Measurements from ENCODE around the gene SMC6.

The SMC6 gene

DNA sequence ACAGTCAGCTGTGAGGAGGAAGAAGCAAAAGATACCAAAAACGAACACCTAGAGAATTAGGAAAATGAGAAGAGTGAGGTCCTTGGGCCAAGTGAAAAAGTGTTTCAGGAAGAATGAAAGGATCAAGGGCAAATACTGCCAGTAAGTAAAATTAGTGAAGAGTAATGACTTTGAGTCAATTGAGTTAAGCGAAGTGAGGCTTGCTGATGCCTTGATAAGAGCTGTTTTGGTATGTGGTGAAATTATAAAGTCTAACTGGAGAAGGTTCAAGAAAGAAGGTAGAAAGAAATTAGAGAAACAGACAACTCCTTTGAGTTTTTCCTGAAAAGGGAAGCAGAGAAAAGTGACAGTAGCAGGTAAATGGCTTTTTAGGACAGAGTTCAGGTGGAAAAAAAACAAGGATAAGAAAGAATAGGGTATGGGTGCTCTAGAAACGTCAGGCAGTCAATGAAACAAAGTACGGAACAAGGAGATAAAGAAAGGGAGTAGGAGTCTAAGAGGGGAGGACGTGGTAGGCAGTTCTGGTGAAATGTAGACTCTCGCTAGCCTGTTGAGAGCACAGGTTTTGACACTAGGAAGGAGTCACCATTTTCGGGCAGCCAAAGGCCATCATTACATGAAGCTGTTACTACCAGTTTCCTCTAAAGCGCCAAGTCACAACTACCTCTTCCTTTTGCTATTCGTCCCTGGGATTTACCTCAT lies 42.9 kb downstream of the SMC6 start:
- no peak overlapping the region for H3K9ac ChIP-seq (ENCODE audit: low read length)

DNA sequence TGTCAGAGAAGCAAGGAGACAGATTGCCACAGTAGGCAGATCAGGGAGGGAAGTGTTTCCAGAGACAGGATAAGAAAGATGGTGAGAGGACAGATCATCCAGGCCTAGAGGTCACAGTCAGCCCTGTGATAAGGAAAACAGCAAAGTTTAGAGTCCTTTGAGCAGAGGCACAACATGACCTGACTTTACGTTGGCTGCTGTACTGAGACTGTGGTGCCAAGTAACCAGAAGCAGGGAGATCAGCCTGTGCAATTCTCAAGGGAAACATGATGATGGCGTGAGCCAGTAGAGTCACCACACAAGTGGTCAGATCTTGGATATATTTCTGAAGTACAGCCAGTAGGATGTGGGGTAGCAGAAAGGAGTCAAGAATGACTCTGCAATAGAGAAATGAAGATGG lies 43.7 kb downstream of the SMC6 start:
- no peak overlapping the region for H3K27ac ChIP-seq (ENCODE audit: low read depth, low read length)
- no peak overlapping the region for H3K4me3 ChIP-seq (ENCODE audit: low read depth, low read length)
- H3K4me1 ChIP-seq (ENCODE audit: control insufficient read depth, insufficient read depth, low read length) = no peaks in the 10 kb centered on the region
- H3K36me3 ChIP-seq (ENCODE audit: control insufficient read depth, insufficient read depth, low read length) = peaks cover 95% of the 10 kb centered on the region
- H3K9ac ChIP-seq (ENCODE audit: low read length) = no peak overlapping the region
- H3K9me3 ChIP-seq (ENCODE audit: control insufficient read depth, insufficient read depth, low read depth, low read length) = no peaks in the 10 kb centered on the region
- no peaks in the 10 kb centered on the region for H3K27me3 ChIP-seq (ENCODE audit: control insufficient read depth, insufficient read depth, low read length)

More for the DNA sequence above, 42.9 kb downstream of the SMC6 start:
- Histone ChIP-seq H3K36me3 (ENCODE audit: control insufficient read depth, insufficient read depth, low read length) (peaks cover 96% of the 10 kb centered on the region), H3K9me3 (ENCODE audit: control insufficient read depth, insufficient read depth, low read depth, low read length) (no peaks in the 10 kb centered on the region), H3K27ac (ENCODE audit: low read depth, low read length) (no peak overlapping the region), H3K27me3 (ENCODE audit: control insufficient read depth, insufficient read depth, low read length) (no peaks in the 10 kb centered on the region), H3K4me3 (ENCODE audit: low read depth, low read length) (no peak overlapping the region), H3K4me1 (ENCODE audit: control insufficient read depth, insufficient read depth, low read length) (no peaks in the 10 kb centered on the region)

DNA sequence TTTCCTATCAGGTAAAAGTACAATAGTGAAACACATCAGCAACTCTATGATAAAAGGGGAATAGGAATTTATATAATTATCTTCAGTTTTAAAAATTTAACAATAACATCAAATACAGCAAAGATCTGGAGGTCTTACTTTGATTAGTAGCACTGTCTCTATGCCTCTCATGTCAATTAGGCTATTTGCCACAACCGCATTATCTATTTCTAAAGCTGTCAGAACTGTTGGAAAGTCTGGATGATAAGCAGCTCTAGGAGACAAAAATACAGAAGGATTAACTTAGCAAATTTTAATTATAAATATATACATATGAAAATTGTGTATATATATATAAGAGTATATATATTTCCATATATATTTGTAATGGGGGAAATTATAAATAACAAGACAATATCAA lies 45.1 kb downstream of the SMC6 start:
- no peak overlapping the region for H3K27ac ChIP-seq (ENCODE audit: low read depth, low read length)
- peaks cover 91% of the 10 kb centered on the region for H3K36me3 ChIP-seq (ENCODE audit: control insufficient read depth, insufficient read depth, low read length)
- H3K4me3 ChIP-seq (ENCODE audit: low read depth, low read length) = no peak overlapping the region
- no peak overlapping the region for H3K9ac ChIP-seq (ENCODE audit: low read length)
- no peaks in the 10 kb centered on the region for H3K4me1 ChIP-seq (ENCODE audit: control insufficient read depth, insufficient read depth, low read length)
- H3K9me3 ChIP-seq (ENCODE audit: control insufficient read depth, insufficient read depth, low read depth, low read length) = no peaks in the 10 kb centered on the region
- no peaks in the 10 kb centered on the region for H3K27me3 ChIP-seq (ENCODE audit: control insufficient read depth, insufficient read depth, low read length)

DNA sequence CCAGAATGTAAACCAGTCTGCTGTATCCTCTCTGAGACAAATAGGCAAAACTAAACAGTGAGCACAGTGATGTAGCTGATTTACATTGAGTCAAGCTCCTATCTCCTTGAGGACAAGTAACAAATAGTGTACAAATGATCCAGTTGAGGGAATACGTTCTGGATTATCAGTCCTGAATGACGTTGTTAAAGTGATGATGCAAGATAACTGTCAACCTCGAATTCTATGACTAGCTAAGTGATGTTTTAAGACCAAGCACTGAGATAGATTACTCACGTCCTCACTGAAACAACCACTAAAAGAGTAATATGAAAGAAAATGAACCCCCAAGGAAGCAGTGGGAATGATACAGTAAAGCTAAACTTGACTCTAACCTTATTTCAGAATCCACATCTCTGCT lies 46.8 kb downstream of the SMC6 start:
- Histone ChIP-seq H3K4me3 (ENCODE audit: low read depth, low read length) (no peak overlapping the region), H3K9ac (ENCODE audit: low read length) (no peak overlapping the region), H3K27ac (ENCODE audit: low read depth, low read length) (no peak overlapping the region), H3K36me3 (ENCODE audit: control insufficient read depth, insufficient read depth, low read length) (peaks cover 91% of the 10 kb centered on the region), H3K9me3 (ENCODE audit: control insufficient read depth, insufficient read depth, low read depth, low read length) (no peaks in the 10 kb centered on the region), H3K4me1 (ENCODE audit: control insufficient read depth, insufficient read depth, low read length) (no peaks in the 10 kb centered on the region), H3K27me3 (ENCODE audit: control insufficient read depth, insufficient read depth, low read length) (no peaks in the 10 kb centered on the region)

DNA sequence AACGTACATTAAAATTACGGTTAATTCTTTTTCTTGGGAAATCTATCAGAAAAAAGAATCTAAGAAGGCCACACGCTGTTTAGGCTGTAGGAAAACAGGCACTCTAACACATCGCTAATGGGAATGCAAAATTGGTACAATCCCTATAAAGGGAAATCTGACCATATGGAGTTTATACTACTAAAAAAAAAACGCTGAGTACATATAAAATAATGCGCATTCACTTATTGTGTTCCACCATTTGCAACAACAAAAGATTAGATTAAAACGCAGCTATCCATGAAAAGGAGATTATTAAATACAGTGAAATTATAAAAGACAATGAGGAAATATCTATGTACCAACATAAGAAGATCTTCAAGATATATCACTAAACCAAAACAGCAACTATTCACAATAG lies 62.8 kb downstream of the SMC6 start:
- Histone ChIP-seq H3K4me3 (ENCODE audit: low read depth, low read length) (no peak overlapping the region), H3K4me1 (ENCODE audit: control insufficient read depth, insufficient read depth, low read length) (no peaks in the 10 kb centered on the region), H3K36me3 (ENCODE audit: control insufficient read depth, insufficient read depth, low read length) (peaks cover 77% of the 10 kb centered on the region), H3K9me3 (ENCODE audit: control insufficient read depth, insufficient read depth, low read depth, low read length) (no peaks in the 10 kb centered on the region), H3K27me3 (ENCODE audit: control insufficient read depth, insufficient read depth, low read length) (no peaks in the 10 kb centered on the region), H3K27ac (ENCODE audit: low read depth, low read length) (no peak overlapping the region), H3K9ac (ENCODE audit: low read length) (no peak overlapping the region)

DNA sequence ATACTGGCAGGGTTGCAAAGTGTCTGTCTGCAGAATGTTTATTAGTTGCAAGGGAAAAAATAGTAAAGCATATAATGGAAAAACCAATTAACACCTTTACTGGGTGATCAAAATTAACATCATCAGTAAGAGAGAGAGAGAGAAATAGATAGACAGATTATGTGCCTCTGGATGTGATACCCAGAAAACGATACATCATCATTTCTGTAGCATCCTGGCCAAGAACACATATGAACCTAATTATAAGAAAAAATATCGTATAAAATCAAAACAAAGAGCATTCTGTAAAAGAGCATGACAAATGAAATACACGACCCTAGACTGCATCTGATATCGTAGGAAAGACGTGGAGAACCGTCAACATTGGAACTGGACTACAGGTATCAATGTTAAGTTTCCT lies 64.6 kb downstream of the SMC6 start:
- H3K4me1 ChIP-seq (ENCODE audit: control insufficient read depth, insufficient read depth, low read length) = no peaks in the 10 kb centered on the region
- H3K27me3 ChIP-seq (ENCODE audit: control insufficient read depth, insufficient read depth, low read length) = no peaks in the 10 kb centered on the region
- peaks cover 68% of the 10 kb centered on the region for H3K36me3 ChIP-seq (ENCODE audit: control insufficient read depth, insufficient read depth, low read length)
- no peak overlapping the region for H3K9ac ChIP-seq (ENCODE audit: low read length)
- no peak overlapping the region for H3K4me3 ChIP-seq (ENCODE audit: low read depth, low read length)
- no peaks in the 10 kb centered on the region for H3K9me3 ChIP-seq (ENCODE audit: control insufficient read depth, insufficient read depth, low read depth, low read length)
- no peak overlapping the region for H3K27ac ChIP-seq (ENCODE audit: low read depth, low read length)

DNA sequence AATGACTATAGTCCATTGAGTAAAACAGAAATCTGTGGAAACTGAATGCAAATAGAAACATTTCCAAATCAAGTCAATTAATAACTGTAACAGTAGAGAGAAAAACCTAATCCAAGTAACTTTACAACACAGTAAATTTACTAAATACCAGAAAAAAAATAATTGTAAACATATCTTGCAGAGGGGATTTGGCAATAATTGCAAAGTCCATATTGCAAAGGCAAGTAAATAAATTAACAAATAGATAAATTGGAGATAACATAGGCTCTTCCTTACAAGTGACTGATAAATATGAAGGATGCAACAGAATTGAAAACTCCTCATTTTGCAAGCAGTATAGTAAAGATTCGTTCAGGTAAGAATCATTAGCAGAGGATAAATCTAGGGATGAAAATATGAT lies 65.0 kb downstream of the SMC6 start:
- Histone ChIP-seq H3K4me1 (ENCODE audit: control insufficient read depth, insufficient read depth, low read length) (no peaks in the 10 kb centered on the region), H3K9ac (ENCODE audit: low read length) (no peak overlapping the region), H3K9me3 (ENCODE audit: control insufficient read depth, insufficient read depth, low read depth, low read length) (no peaks in the 10 kb centered on the region), H3K36me3 (ENCODE audit: control insufficient read depth, insufficient read depth, low read length) (peaks cover 68% of the 10 kb centered on the region), H3K27me3 (ENCODE audit: control insufficient read depth, insufficient read depth, low read length) (no peaks in the 10 kb centered on the region), H3K4me3 (ENCODE audit: low read depth, low read length) (no peak overlapping the region), H3K27ac (ENCODE audit: low read depth, low read length) (no peak overlapping the region)

DNA sequence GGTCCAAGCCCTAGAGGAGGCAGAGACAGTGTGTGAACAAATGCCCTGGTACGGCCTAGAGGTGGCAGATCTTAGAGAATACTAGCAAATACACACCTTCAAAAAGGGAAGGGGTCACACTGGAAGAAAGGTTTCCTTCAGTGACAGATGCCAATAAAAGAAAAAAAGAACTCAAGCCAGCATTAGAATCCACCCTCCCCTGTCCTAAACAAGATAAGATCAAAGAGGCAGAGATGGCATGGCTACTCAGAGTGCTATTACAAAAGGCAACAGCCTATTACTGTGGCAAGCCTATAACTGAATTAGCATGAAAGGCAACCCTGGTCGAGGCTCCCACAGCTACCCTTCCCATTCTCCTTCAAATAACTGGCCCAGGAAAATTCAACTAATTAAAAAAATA lies 69.6 kb downstream of the SMC6 start:
- Histone ChIP-seq H3K9ac (ENCODE audit: low read length) (no peak overlapping the region), H3K36me3 (ENCODE audit: control insufficient read depth, insufficient read depth, low read length) (peaks cover 80% of the 10 kb centered on the region), H3K27me3 (ENCODE audit: control insufficient read depth, insufficient read depth, low read length) (no peaks in the 10 kb centered on the region), H3K4me3 (ENCODE audit: low read depth, low read length) (no peak overlapping the region), H3K27ac (ENCODE audit: low read depth, low read length) (no peak overlapping the region), H3K4me1 (ENCODE audit: control insufficient read depth, insufficient read depth, low read length) (no peaks in the 10 kb centered on the region), H3K9me3 (ENCODE audit: control insufficient read depth, insufficient read depth, low read depth, low read length) (no peaks in the 10 kb centered on the region)

DNA sequence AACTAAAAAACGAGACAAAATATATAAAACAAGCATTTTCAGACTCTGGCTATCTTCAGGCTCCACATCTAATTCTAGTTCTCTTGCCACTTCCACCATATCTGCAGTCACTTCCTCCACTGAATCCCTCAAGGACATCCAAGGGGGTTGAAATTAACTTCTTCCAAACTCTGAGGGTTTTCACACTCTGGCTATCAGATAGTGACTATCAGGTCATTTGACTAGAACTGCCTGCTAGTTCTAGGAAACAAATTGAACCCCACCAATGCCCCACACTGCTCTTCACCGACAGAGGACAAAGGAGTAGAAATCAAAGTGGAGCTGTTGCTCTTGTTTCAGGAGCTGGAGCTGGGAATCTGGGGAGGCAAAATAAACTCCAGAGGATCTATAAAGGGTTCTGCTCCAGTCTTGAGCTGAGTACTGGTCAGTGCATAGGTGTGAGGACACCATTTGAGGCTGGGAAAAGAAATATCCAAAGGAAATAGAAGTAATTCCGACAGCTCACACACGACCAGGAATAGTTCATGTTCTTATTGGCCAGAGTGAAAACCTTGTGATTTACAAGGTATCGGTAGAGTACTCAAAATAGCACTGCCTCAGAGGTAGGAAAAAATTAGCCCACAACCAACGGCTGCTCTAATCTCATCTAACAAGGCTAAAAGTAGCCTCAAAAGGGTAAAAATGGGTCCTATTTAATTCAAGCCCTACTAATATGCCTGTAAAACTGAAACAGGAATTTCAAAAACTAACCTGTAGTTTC lies 71.3 kb downstream of the SMC6 start:
- H3K27me3 ChIP-seq (ENCODE audit: control insufficient read depth, insufficient read depth, low read length) = no peaks in the 10 kb centered on the region
- H3K27ac ChIP-seq (ENCODE audit: low read depth, low read length) = no peak overlapping the region
- no peaks in the 10 kb centered on the region for H3K9me3 ChIP-seq (ENCODE audit: control insufficient read depth, insufficient read depth, low read depth, low read length)
- H3K4me3 ChIP-seq (ENCODE audit: low read depth, low read length) = no peak overlapping the region
- no peak overlapping the region for H3K9ac ChIP-seq (ENCODE audit: low read length)
- no peaks in the 10 kb centered on the region for H3K4me1 ChIP-seq (ENCODE audit: control insufficient read depth, insufficient read depth, low read length)
- peaks cover 77% of the 10 kb centered on the region for H3K36me3 ChIP-seq (ENCODE audit: control insufficient read depth, insufficient read depth, low read length)

DNA sequence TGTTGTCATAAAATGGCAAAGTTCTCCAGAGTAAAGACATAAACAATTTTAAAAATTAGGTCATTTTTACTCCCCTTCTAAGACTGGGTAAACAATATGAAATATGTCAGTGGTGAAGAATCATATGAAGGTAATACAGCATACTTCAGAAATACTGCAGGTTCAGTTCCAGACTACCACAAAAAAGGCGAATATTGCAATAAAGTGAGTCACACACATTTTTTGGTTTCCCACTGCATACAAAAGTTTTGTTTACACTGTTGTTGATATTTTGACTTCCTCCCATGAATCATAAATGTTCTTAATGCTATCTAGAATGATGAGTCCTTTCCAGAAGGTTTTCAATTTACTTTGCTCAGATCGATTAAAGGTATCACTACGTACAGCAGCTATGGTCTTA lies 73.5 kb downstream of the SMC6 start:
- Histone ChIP-seq H3K36me3 (ENCODE audit: control insufficient read depth, insufficient read depth, low read length) (peaks cover 84% of the 10 kb centered on the region), H3K27me3 (ENCODE audit: control insufficient read depth, insufficient read depth, low read length) (no peaks in the 10 kb centered on the region)

DNA sequence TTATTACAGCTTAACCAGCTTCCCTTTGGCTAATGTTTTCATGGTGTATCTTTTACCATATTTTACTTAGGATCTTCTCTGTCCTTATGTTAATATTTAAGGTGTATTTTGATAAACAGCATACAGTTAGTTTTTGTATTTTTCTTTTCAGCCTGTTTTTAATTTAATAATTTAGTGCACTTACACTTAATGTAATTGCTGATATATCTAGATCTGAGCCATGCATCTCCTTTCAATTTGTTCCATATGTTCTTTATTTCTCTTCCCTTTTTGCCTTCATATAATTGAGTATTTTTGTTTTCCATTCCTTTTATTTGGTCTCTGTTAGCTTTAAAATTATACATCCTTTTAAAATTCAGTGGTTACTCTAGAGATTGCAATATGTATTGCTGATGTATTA lies 78.8 kb downstream of the SMC6 start:
- H3K4me1 ChIP-seq (ENCODE audit: control insufficient read depth, insufficient read depth, low read length) = no peaks in the 10 kb centered on the region
- H3K27me3 ChIP-seq (ENCODE audit: control insufficient read depth, insufficient read depth, low read length) = no peaks in the 10 kb centered on the region
- no peaks in the 10 kb centered on the region for H3K9me3 ChIP-seq (ENCODE audit: control insufficient read depth, insufficient read depth, low read depth, low read length)
- peaks cover 57% of the 10 kb centered on the region for H3K36me3 ChIP-seq (ENCODE audit: control insufficient read depth, insufficient read depth, low read length)
- H3K27ac ChIP-seq (ENCODE audit: low read depth, low read length) = no peak overlapping the region
- H3K9ac ChIP-seq (ENCODE audit: low read length) = no peak overlapping the region
- H3K4me3 ChIP-seq (ENCODE audit: low read depth, low read length) = no peak overlapping the region

More for the DNA sequence above, 73.5 kb downstream of the SMC6 start:
- Histone ChIP-seq H3K27ac (ENCODE audit: low read depth, low read length) (no peak overlapping the region), H3K9me3 (ENCODE audit: control insufficient read depth, insufficient read depth, low read depth, low read length) (no peaks in the 10 kb centered on the region), H3K9ac (ENCODE audit: low read length) (no peak overlapping the region), H3K4me3 (ENCODE audit: low read depth, low read length) (no peak overlapping the region), H3K4me1 (ENCODE audit: control insufficient read depth, insufficient read depth, low read length) (no peaks in the 10 kb centered on the region)
